ENCODE measurements around the gene PHTF1. TPM values are rescaled to one million over a fixed set of nuclear protein-coding genes. Genes with fewer than 3 reads are reported as not detected.
"Not testable (repeated sequence)": the region's sequence is repeated elsewhere in the genome, so short reads cannot be mapped to it uniquely, and the experiment has no call there.

The PHTF1 gene
- total RNA-seq, 8 experiments from 2014 or later, result 15.8 to 41.4 (median 22.8) TPM

GRCh38 chr1:113765306-113766230 is 6.3 kb upstream of the PHTF1 start:
- Histone ChIP-seq H3K4me1 (replicated peaks in 1 of 2) (peaks cover 21 to 43% of the 10 kb centered on the region in 2 donors), H3K27ac (no peak overlapping the region), H3K4me3 (no peak overlapping the region)
- ATAC-seq (replicated peaks in 6 of 8), result peak in 4 of 8 experiments; percentile 38 to 89 (median 69)
- in situ Hi-C loops (cut with MboI; ENCODE audit: low pct_unique_long_range_greater_than_20kb in 2 of 9, low sequenced_read_pairs in 9 of 9, unreplicated experiment in 9 of 9), result no loop called here
- 55 to 100% (median 88%) methylated on average over 1 to 2 of the region's 2 CpGs for whole genome bisulfite sequencing, 10 experiments

- no peak overlapping the region for H3K4me3 ChIP-seq
- in situ Hi-C loops (cut with MboI; ENCODE audit: low pct_unique_long_range_greater_than_20kb in 2 of 9, low sequenced_read_pairs in 9 of 9, unreplicated experiment in 9 of 9), result no loop called here
- 65 to 100% (median 88%) methylated on average over 1 to 2 of the region's 2 CpGs for WGBS, 10 experiments
- no peak overlapping the region for H3K27ac ChIP-seq
- peaks cover 7 to 30% of the 10 kb centered on the region in 2 donors for H3K4me1 ChIP-seq (replicated peaks in 1 of 2)
- no peak for ATAC-seq (replicated peaks in 6 of 8)
Observed at GRCh38 chr1:113763661-113764060, 4.4 kb upstream of the PHTF1 start.

- Histone ChIP-seq H3K4me3 (no peak overlapping the region), H3K4me1 (replicated peaks in 1 of 2) (peaks cover 9 to 27% of the 10 kb centered on the region in 2 donors), H3K27ac (no peak overlapping the region)
- in situ Hi-C loops (cut with MboI; ENCODE audit: low pct_unique_long_range_greater_than_20kb in 2 of 9, low sequenced_read_pairs in 9 of 9, unreplicated experiment in 9 of 9), result no loop called here
- WGBS, 10 experiments, result 22 to 100% (median 83%) methylated on average over 1 to 3 of the region's 3 CpGs; no CpG with 5 or more reads in 1 of the 10 experiments
- no peak for ATAC-seq (replicated peaks in 6 of 8)
Observed at GRCh38 chr1:113761937-113762336, 2.7 kb upstream of the PHTF1 start.

- in situ Hi-C loops (cut with MboI; ENCODE audit: low pct_unique_long_range_greater_than_20kb in 2 of 9, low sequenced_read_pairs in 9 of 9, unreplicated experiment in 9 of 9), result no loop called here
- 37 to 91% (median 68%) methylated on average over 4 to 20 of the region's 23 CpGs for WGBS, 10 experiments
- H3K4me3 ChIP-seq, result peak overlapping the region; percentile 58 to 96 (median 74)
- no peak for ATAC-seq (replicated peaks in 6 of 8)
- peaks cover 12 to 35% of the 10 kb centered on the region in 2 donors for H3K4me1 ChIP-seq (replicated peaks in 1 of 2)
- H3K27ac ChIP-seq, result peak overlapping the region; percentile 89 to 92
Observed at GRCh38 chr1:113760102-113761080, 1.1 kb upstream of the PHTF1 start.

GRCh38 chr1:113758631-113759332 is 504 bp downstream of the PHTF1 start:
- Histone ChIP-seq H3K4me1 (replicated peaks in 1 of 2) (peaks cover 12 to 26% of the 10 kb centered on the region in 2 donors), H3K27ac (peak overlapping the region; percentile 89 to 92), H3K4me3 (peak overlapping the region; percentile 58 to 96 (median 74))
- ATAC-seq (replicated peaks in 6 of 8), result peak; percentile 76 to 86 (median 82)
- in situ Hi-C loops (cut with MboI; ENCODE audit: low pct_unique_long_range_greater_than_20kb in 2 of 9, low sequenced_read_pairs in 9 of 9, unreplicated experiment in 9 of 9), result no loop called here
- WGBS, 10 experiments, result 0 to 2% (median 0%) methylated on average over 1 to 44 of the region's 55 CpGs; no CpG with 5 or more reads in 2 of the 10 experiments

- WGBS, 10 experiments, result 78 to 100% (median 100%) methylated on average over 1 of the region's 1 CpG; no CpG with 5 or more reads in 3 of the 10 experiments
- in situ Hi-C loops (cut with MboI; ENCODE audit: low pct_unique_long_range_greater_than_20kb in 2 of 9, low sequenced_read_pairs in 9 of 9, unreplicated experiment in 9 of 9), result no loop called here
- H3K4me3 ChIP-seq, result no peak overlapping the region
- no peak for ATAC-seq (replicated peaks in 6 of 8)
- H3K4me1 ChIP-seq (replicated peaks in 1 of 2), result peaks cover 12 to 23% of the 10 kb centered on the region in 2 donors
- no peak overlapping the region for H3K27ac ChIP-seq
Observed at GRCh38 chr1:113756461-113756860, 2.8 kb downstream of the PHTF1 start.

- peaks cover 7 to 16% of the 10 kb centered on the region in 2 donors for H3K4me1 ChIP-seq (replicated peaks in 1 of 2)
- ATAC-seq (replicated peaks in 6 of 8); in situ Hi-C loops (cut with MboI; ENCODE audit: low pct_unique_long_range_greater_than_20kb in 2 of 9, low sequenced_read_pairs in 9 of 9, unreplicated experiment in 9 of 9); H3K27ac ChIP-seq; H3K4me3 ChIP-seq: not testable (repeated sequence)
- 78 to 100% (median 95%) methylated on average over 1 to 6 of the region's 6 CpGs for WGBS, 10 experiments
Observed at GRCh38 chr1:113753333-113753732, 6.0 kb downstream of the PHTF1 start.

- in situ Hi-C loops (cut with MboI; ENCODE audit: low pct_unique_long_range_greater_than_20kb in 2 of 9, low sequenced_read_pairs in 9 of 9, unreplicated experiment in 9 of 9), result no loop called here
- Histone ChIP-seq H3K27ac (no peak overlapping the region), H3K4me3 (no peak overlapping the region), H3K4me1 (replicated peaks in 1 of 2) (peaks cover 0 to 5% of the 10 kb centered on the region in 2 donors)
- no peak for ATAC-seq (replicated peaks in 6 of 8)
- 58 to 100% (median 100%) methylated on average over 1 of the region's 1 CpG; no CpG with 5 or more reads in 2 of the 10 experiments for WGBS, 10 experiments
Observed at GRCh38 chr1:113751516-113751915, 7.8 kb downstream of the PHTF1 start.

- Histone ChIP-seq H3K4me1 (replicated peaks in 1 of 2) (peaks cover 0 to 1% of the 10 kb centered on the region in 2 donors), H3K4me3 (no peak overlapping the region), H3K27ac (no peak overlapping the region)
- in situ Hi-C loops (cut with MboI; ENCODE audit: low pct_unique_long_range_greater_than_20kb in 2 of 9, low sequenced_read_pairs in 9 of 9, unreplicated experiment in 9 of 9), result no loop called here
- ATAC-seq (replicated peaks in 6 of 8), result no peak
Observed at GRCh38 chr1:113751114-113751513, 8.2 kb downstream of the PHTF1 start.

GRCh38 chr1:113749402-113749801 is 9.9 kb downstream of the PHTF1 start:
- ATAC-seq (replicated peaks in 6 of 8), result no peak
- H3K4me3 ChIP-seq, result no peak overlapping the region
- H3K4me1 ChIP-seq (replicated peaks in 1 of 2), result no peaks in the 10 kb centered on the region
- 79 to 100% (median 92%) methylated on average over 2 to 3 of the region's 3 CpGs; no CpG with 5 or more reads in 1 of the 10 experiments for WGBS, 10 experiments
- in situ Hi-C loops (cut with MboI; ENCODE audit: low pct_unique_long_range_greater_than_20kb in 2 of 9, low sequenced_read_pairs in 9 of 9, unreplicated experiment in 9 of 9), result no loop called here
- H3K27ac ChIP-seq, result no peak overlapping the region

- H3K27ac ChIP-seq, result no peak overlapping the region
- WGBS, 10 experiments, result 14 to 100% (median 88%) methylated on average over 1 of the region's 1 CpG; no CpG with 5 or more reads in 1 of the 10 experiments
Observed at GRCh38 chr1:113747376-113747775, 11.9 kb downstream of the PHTF1 start.

GRCh38 chr1:113745425-113745824 is 13.9 kb downstream of the PHTF1 start:
- H3K4me1 ChIP-seq (replicated peaks in 1 of 2), result no peaks in the 10 kb centered on the region
- in situ Hi-C loops (cut with MboI; ENCODE audit: low pct_unique_long_range_greater_than_20kb in 2 of 9, low sequenced_read_pairs in 9 of 9, unreplicated experiment in 9 of 9), result no loop called here
- H3K27ac ChIP-seq, result no peak overlapping the region
- no peak overlapping the region for H3K4me3 ChIP-seq
- 83 to 100% (median 95%) methylated on average over 1 to 3 of the region's 3 CpGs; no CpG with 5 or more reads in 4 of the 10 experiments for WGBS, 10 experiments
- ATAC-seq (replicated peaks in 6 of 8), result no peak

More at GRCh38 chr1:113747376-113747775, 11.9 kb downstream of the PHTF1 start:
- ATAC-seq (replicated peaks in 6 of 8), result peak in 2 of 8 experiments; percentile 39
- in situ Hi-C loops (cut with MboI; ENCODE audit: low pct_unique_long_range_greater_than_20kb in 2 of 9, low sequenced_read_pairs in 9 of 9, unreplicated experiment in 9 of 9), result no loop called here
- Histone ChIP-seq H3K4me3 (no peak overlapping the region), H3K4me1 (replicated peaks in 1 of 2) (no peaks in the 10 kb centered on the region)
